Mesenchymal stem cell (in vitro differentiated cells and primary cell): Measurements from ENCODE around the gene ANKMY1.

Experiments used
- DNase-seq: peaks from one replicate; pipeline ENCODE4 v3.0.0-alpha.2; 2013
- H2AFZ ChIP-seq: one replicate; pipeline ENCODE4 v1.6.1; 2013; ENCODE audit warnings: low read depth, mild to moderate bottlenecking, control low read depth, inconsistent platforms, low read length, moderate library complexity
- H2AK5ac ChIP-seq: 2 replicates; pipeline ENCODE4 v1.6.1; 2013; ENCODE audit warnings: low read length, moderate library complexity, mild to moderate bottlenecking, inconsistent platforms; ENCODE audit not compliant: severe bottlenecking
- H2BK120ac ChIP-seq: one replicate; pipeline ENCODE4 v1.6.1; 2013; ENCODE audit warnings: low read depth, mild to moderate bottlenecking, inconsistent platforms, low read length, moderate library complexity
- H2BK12ac ChIP-seq, 2 experiments: one replicate each; pipeline ENCODE4 v1.6.1; 2013; ENCODE audit warnings: inconsistent platforms in 2 of 2, low read length in 2 of 2, mild to moderate bottlenecking in 2 of 2, moderate library complexity in 2 of 2, control low read depth in 1 of 2
- H2BK15ac ChIP-seq: one replicate; pipeline ENCODE4 v1.6.1; 2013; ENCODE audit warnings: mild to moderate bottlenecking, low read depth, inconsistent platforms; ENCODE audit not compliant: poor library complexity, severe bottlenecking
- H2BK5ac ChIP-seq: 2 replicates; pipeline ENCODE4 v1.6.1; 2013; ENCODE audit warnings: low read depth, mild to moderate bottlenecking, low read length, control low read depth, inconsistent platforms; ENCODE audit not compliant: poor library complexity, severe bottlenecking
- H3K14ac ChIP-seq, 2 experiments: one replicate each; pipeline ENCODE4 v1.6.1; 2013; ENCODE audit warnings: inconsistent platforms in 2 of 2, low read length in 2 of 2, control low read depth in 1 of 2, mild to moderate bottlenecking in 1 of 2, moderate library complexity in 1 of 2
- H3K18ac ChIP-seq, 2 experiments: one replicate each; pipeline ENCODE4 v1.6.1; 2013; ENCODE audit warnings: inconsistent platforms in 2 of 2, low read length in 2 of 2, control low read depth in 1 of 2, low read depth in 1 of 2, mild to moderate bottlenecking in 1 of 2
- H3K23ac ChIP-seq, 2 experiments: one replicate each; pipeline ENCODE4 v1.6.1; 2013; ENCODE audit warnings: inconsistent platforms in 2 of 2, low read length in 2 of 2, mild to moderate bottlenecking in 2 of 2, moderate library complexity in 2 of 2, control low read depth in 1 of 2
- H3K27ac ChIP-seq: 2 replicates; pipeline ENCODE4 v1.5.1; 2013; ENCODE audit warnings: mild to moderate bottlenecking, moderate library complexity, low read length, control low read depth, inconsistent platforms; ENCODE audit not compliant: poor library complexity, severe bottlenecking
- H3K27me3 ChIP-seq, 2 experiments: 2 replicates each; pipeline versions ENCODE4 v1.6.1 to v1.7.0; 2013; ENCODE audit warnings: low read length in 2 of 2, mild to moderate bottlenecking in 2 of 2, moderate library complexity in 2 of 2, control low read depth in 1 of 2, inconsistent platforms in 1 of 2; ENCODE audit not compliant: control insufficient read depth in 1 of 2, insufficient read depth in 1 of 2
- H3K36me3 ChIP-seq, 2 experiments: 2 replicates each; pipeline versions ENCODE4 v1.6.1 to v1.7.0; 2013; ENCODE audit warnings: low read length in 2 of 2, control low read depth in 1 of 2, inconsistent platforms in 1 of 2, low read depth in 1 of 2, mild to moderate bottlenecking in 1 of 2; ENCODE audit not compliant: insufficient read depth in 2 of 2, control insufficient read depth in 1 of 2
- H3K4ac ChIP-seq, 2 experiments: one replicate each; pipeline ENCODE4 v1.6.1; 2013; ENCODE audit warnings: inconsistent platforms in 2 of 2, low read length in 2 of 2, mild to moderate bottlenecking in 2 of 2, moderate library complexity in 2 of 2, control low read depth in 1 of 2, low read depth in 1 of 2
- H3K4me1 ChIP-seq: 2 replicates; pipeline ENCODE4 v1.6.1; 2013; ENCODE audit warnings: low read depth, low read length, control low read depth; ENCODE audit not compliant: control insufficient read depth, insufficient read depth
- H3K4me2 ChIP-seq: 2 replicates; pipeline ENCODE4 v1.6.1; 2013; ENCODE audit warnings: low read length, mild to moderate bottlenecking, inconsistent platforms; ENCODE audit not compliant: poor library complexity, severe bottlenecking
- H3K4me3 ChIP-seq, 2 experiments: 2 replicates each; pipeline versions ENCODE4 v1.5.1 to v1.7.0; 2013; ENCODE audit warnings: low read length in 2 of 2, mild to moderate bottlenecking in 2 of 2, control low read depth in 1 of 2, low read depth in 1 of 2; ENCODE audit not compliant: insufficient read depth in 1 of 2
- H3K79me1 ChIP-seq: replicated peaks from 2 replicates; pipeline ENCODE4 v1.6.1; 2013; ENCODE audit warnings: mild to moderate bottlenecking, control low read depth, low read length, inconsistent platforms; ENCODE audit not compliant: poor library complexity, severe bottlenecking
- H3K9ac ChIP-seq: 2 replicates; pipeline ENCODE4 v1.7.0; 2013; ENCODE audit warnings: mild to moderate bottlenecking, low read length, moderate library complexity
- H3K9me3 ChIP-seq: 2 replicates; pipeline ENCODE4 v1.7.0; 2013; ENCODE audit warnings: mild to moderate bottlenecking, low read length; ENCODE audit not compliant: control insufficient read depth
- H4K8ac ChIP-seq: one replicate; pipeline ENCODE4 v1.6.1; 2013; ENCODE audit warnings: inconsistent platforms, mild to moderate bottlenecking, low read length, moderate library complexity
- H4K91ac ChIP-seq: one replicate; pipeline ENCODE4 v1.6.1; 2013; ENCODE audit warnings: mild to moderate bottlenecking, low read length, inconsistent platforms
- WGBS: methylation state at CpG from one replicate; pipeline ENCODE4 v1.1.7; 2013; ENCODE audit warnings: mixed read lengths; 5-methylcytosine and 5-hydroxymethylcytosine counted together

ANKMY1 gene

DNA sequence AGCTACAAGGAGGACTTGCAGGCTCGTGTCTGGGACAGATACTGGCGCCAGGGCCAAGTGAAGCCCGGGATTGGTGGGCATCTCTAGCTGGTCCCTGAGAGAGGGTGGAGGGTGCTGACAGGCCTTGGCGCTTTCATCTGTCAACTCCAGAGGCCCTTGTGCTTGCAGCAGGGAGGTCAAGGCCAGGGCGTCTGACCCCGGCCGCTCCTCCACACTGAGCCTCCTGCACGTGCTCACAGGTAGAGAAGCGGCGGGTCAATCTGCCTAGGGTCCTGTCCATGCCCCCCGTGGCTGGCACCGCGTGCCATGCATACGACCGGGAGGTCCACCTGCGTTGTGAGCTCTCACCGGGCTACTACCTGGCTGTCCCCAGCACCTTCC is 38.3 kb upstream of the ANKMY1 start:
- 95% methylated on average over 17 of the region's 17 CpGs for WGBS
- no peak overlapping the region for H2BK120ac ChIP-seq

GRCh38 chr2:240595381-240596079 is 37.7 kb upstream of the ANKMY1 start:
- no peak overlapping the region for H2BK12ac ChIP-seq
- H3K9me3 ChIP-seq, result no peaks in the 10 kb centered on the region
- H4K8ac ChIP-seq, result no peak overlapping the region
- DNase-seq, result peak; percentile 14
- H3K27me3 ChIP-seq, result no peaks in the 10 kb centered on the region
- H3K4ac ChIP-seq, result no peak overlapping the region
- H2BK120ac ChIP-seq, result no peak overlapping the region
- H3K27ac ChIP-seq, result no peak overlapping the region
- no peak overlapping the region for H2BK15ac ChIP-seq
- no peak overlapping the region for H3K18ac ChIP-seq
- no peak overlapping the region for H4K91ac ChIP-seq
- H3K4me2 ChIP-seq, result no peak overlapping the region
- H3K79me1 ChIP-seq, result peaks cover 67% of the 10 kb centered on the region
- WGBS, result 74% methylated on average over 18 of the region's 18 CpGs
- no peak overlapping the region for H3K4me3 ChIP-seq
- no peak overlapping the region for H2AFZ ChIP-seq
- no peak overlapping the region for H2AK5ac ChIP-seq
- no peak overlapping the region for H3K14ac ChIP-seq
- H3K9ac ChIP-seq, result no peak overlapping the region
- H2BK5ac ChIP-seq, result no peak overlapping the region
- no peak overlapping the region for H3K23ac ChIP-seq
- peaks cover 44 to 94% of the 10 kb centered on the region in 2 experiments for H3K36me3 ChIP-seq
- peaks cover 1% of the 10 kb centered on the region for H3K4me1 ChIP-seq

More for the DNA sequence above, 38.3 kb upstream of the ANKMY1 start:
- Histone ChIP-seq H3K4me2 (no peak overlapping the region), H2BK12ac (no peak overlapping the region), H3K27me3 (no peaks in the 10 kb centered on the region), H2AFZ (no peak overlapping the region), H3K9me3 (no peaks in the 10 kb centered on the region), H4K91ac (no peak overlapping the region), H3K14ac (no peak overlapping the region), H2AK5ac (no peak overlapping the region), H3K27ac (no peak overlapping the region), H2BK5ac (no peak overlapping the region), H3K18ac (no peak overlapping the region), H3K23ac (no peak overlapping the region), H3K36me3 (peaks cover 42 to 94% of the 10 kb centered on the region in 2 experiments), H3K79me1 (peaks cover 62% of the 10 kb centered on the region), H2BK15ac (no peak overlapping the region), H3K4me1 (peaks cover 1% of the 10 kb centered on the region), H3K9ac (no peak overlapping the region), H3K4ac (no peak overlapping the region), H3K4me3 (no peak overlapping the region), H4K8ac (no peak overlapping the region)
- no peak for DNase-seq

DNA sequence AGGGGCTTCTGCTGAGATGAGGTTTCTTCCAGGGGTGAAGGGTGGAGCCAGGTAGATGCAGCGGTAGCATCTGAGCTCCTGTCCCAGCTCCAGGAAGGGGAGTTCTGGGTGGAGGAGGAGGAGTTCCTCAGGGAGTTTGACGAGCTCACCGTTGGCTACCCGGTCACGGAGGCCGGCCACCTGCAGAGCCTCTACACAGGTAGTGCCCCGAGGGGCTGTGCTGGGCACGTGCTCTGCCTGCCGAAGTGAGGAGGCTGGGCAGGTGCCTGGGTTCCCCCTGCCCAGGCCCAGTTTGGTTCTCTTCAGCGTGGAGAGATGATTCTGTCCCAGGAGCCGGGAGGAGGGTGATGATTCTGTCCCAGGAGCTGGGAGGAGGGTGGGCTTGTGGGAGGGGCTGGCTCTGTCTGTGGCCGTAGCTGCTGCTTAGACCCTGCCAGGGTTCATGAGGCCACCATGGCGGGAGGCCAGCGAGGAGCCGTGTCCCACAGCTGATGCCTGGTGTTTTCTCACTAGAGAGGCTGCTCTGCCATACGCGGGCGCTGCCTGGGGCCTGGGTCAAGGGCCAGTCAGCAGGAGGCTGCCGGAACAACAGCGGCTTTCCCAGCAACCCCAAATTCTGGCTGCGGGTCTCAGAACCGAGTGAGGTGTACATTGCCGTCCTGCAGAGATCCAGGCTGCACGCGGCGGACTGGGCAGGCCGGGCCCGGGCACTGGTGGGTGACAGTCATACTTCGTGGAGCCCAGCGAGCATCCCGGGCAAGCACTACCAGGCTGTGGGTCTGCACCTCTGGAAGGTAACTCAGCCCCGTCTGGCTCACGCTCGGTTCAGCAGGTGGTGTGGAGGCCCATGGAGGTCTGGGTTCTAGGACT is 37.0 kb upstream of the ANKMY1 start:
- Histone ChIP-seq H2BK5ac (no peak overlapping the region), H3K4me1 (peaks cover 6% of the 10 kb centered on the region), H3K14ac (no peak overlapping the region), H2AK5ac (no peak overlapping the region), H3K79me1 (peaks cover 74% of the 10 kb centered on the region), H3K18ac (no peak overlapping the region), H4K91ac (no peak overlapping the region), H3K23ac (no peak overlapping the region), H3K9ac (no peak overlapping the region), H3K4ac (no peak overlapping the region), H4K8ac (no peak overlapping the region), H2AFZ (no peak overlapping the region), H3K9me3 (no peaks in the 10 kb centered on the region), H3K36me3 (peaks cover 45 to 99% of the 10 kb centered on the region in 2 experiments), H3K4me2 (no peak overlapping the region), H2BK12ac (no peak overlapping the region), H3K27ac (no peak overlapping the region), H3K27me3 (no peaks in the 10 kb centered on the region), H2BK120ac (no peak overlapping the region), H2BK15ac (no peak overlapping the region), H3K4me3 (no peak overlapping the region)
- WGBS, result 96% methylated on average over 34 of the region's 34 CpGs
- no peak for DNase-seq

DNA sequence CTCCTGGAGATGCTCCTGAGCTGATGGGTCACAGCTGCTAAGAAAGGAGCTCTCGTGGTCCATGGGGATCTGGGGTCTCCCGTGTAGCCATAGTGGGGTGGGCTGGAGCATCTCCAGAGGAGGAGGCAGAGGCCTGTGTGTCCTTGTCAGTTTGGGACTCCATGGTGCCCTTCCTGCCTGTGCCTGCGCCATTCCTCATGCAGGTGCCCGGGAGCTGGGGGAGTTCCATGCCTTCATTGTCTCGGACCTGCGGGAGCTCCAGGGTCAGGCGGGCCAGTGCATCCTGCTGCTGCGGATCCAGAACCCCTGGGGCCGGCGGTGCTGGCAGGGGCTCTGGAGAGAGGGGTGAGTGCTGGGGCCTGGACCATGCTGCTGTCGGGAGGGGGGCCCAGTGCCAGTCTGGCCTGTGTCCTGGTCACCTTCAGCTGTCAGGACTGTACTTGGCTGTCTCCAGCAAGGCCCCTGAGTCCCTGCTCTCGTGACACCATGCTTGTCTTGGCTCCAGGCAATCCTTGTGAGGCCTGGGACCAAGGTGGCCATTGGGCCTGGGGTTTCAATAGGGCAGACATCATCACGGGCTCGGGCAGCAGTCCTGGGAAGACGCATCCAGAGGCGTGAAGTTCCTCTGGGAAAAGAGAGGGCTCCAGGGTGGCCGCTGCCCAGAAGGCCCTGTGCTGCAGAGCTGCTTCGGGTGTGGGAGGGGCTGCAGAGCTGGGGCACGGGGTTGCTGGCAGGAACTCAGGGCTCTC is 36.1 kb upstream of the ANKMY1 start:
- H3K14ac ChIP-seq, result no peak overlapping the region
- H3K9me3 ChIP-seq, result no peaks in the 10 kb centered on the region
- DNase-seq, result no peak
- H3K4me1 ChIP-seq, result peaks cover 13% of the 10 kb centered on the region
- no peak overlapping the region for H3K4me2 ChIP-seq
- H3K27me3 ChIP-seq, result no peaks in the 10 kb centered on the region
- no peak overlapping the region for H3K9ac ChIP-seq
- no peak overlapping the region for H3K4ac ChIP-seq
- no peak overlapping the region for H2AFZ ChIP-seq
- WGBS, result 97% methylated on average over 19 of the region's 19 CpGs
- no peak overlapping the region for H2BK12ac ChIP-seq
- H3K27ac ChIP-seq, result no peak overlapping the region
- no peak overlapping the region for H3K18ac ChIP-seq
- H3K79me1 ChIP-seq, result peaks cover 74% of the 10 kb centered on the region
- H3K36me3 ChIP-seq, result peaks cover 42 to 91% of the 10 kb centered on the region in 2 experiments
- no peak overlapping the region for H3K23ac ChIP-seq
- no peak overlapping the region for H2BK120ac ChIP-seq
- no peak overlapping the region for H2BK15ac ChIP-seq
- H2AK5ac ChIP-seq, result no peak overlapping the region
- no peak overlapping the region for H3K4me3 ChIP-seq
- no peak overlapping the region for H2BK5ac ChIP-seq
- no peak overlapping the region for H4K8ac ChIP-seq
- H4K91ac ChIP-seq, result no peak overlapping the region
